Upper lobe of left lung (tissue), 4 donors: ENCODE data around the gene KLHL24.

Source experiments
- CTCF ChIP-seq, 6 experiments: fragments of 450-650 bp in 4 of 6; fragments of 200-600 bp in 2 of 6; sonication (generic) in 2 of 6; IDR thresholded peaks; one replicate each; pipeline ENCODE4 v1.5.1; 2016 to 2019; ENCODE audit warnings: antibody characterized with exemption in 6 of 6
- POLR2A ChIP-seq, 4 donors: fragments of 450-650 bp; IDR thresholded peaks; one replicate each; pipeline ENCODE4 v1.5.1; 2016 to 2017; ENCODE audit warnings: antibody characterized with exemption in 4 of 4, mild to moderate bottlenecking in 2 of 4

GRCh38 chr3:183680061-183680460 lies 44.6 kb downstream of the KLHL24 start:
- TF ChIP-seq CTCF (IDR thresholded peaks at IDR 0.05) (no peak), POLR2A (IDR thresholded peaks at IDR 0.05) (no peak)
